ENCODE results near the gene MUC5B.

The MUC5B gene

DNA sequence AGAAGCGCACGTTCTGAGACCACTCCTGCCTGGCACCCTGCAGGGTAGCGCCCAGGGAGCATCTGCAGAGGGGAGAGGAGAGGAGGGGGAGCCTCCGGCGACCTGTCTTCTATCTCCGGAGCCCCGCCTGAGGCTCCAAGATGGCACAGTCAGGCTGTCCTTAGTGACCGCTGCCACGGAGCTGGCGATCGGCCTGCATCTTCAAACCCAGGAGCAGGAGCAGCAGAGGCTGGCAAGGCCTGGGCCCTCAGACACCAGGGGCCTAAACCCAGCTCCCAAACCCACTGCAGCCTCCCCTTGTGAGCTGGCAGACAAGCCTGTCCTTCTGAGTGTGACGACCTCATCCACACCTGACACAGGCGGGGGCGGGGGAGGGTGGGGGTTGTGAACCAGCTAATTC, 51.6 kb downstream of the MUC5B start:
- no peak overlapping the region for H3K4me3 ChIP-seq (ENCODE audit: low read depth, low read length)
- TF ChIP-seq, protein P1, sequence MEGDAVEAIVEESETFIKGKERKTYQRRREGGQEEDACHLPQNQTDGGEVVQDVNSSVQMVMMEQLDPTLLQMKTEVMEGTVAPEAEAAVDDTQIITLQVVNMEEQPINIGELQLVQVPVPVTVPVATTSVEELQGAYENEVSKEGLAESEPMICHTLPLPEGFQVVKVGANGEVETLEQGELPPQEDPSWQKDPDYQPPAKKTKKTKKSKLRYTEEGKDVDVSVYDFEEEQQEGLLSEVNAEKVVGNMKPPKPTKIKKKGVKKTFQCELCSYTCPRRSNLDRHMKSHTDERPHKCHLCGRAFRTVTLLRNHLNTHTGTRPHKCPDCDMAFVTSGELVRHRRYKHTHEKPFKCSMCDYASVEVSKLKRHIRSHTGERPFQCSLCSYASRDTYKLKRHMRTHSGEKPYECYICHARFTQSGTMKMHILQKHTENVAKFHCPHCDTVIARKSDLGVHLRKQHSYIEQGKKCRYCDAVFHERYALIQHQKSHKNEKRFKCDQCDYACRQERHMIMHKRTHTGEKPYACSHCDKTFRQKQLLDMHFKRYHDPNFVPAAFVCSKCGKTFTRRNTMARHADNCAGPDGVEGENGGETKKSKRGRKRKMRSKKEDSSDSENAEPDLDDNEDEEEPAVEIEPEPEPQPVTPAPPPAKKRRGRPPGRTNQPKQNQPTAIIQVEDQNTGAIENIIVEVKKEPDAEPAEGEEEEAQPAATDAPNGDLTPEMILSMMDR (IDR thresholded peaks at IDR 0.05; ENCODE audit: insufficient read depth, low read depth, low read length, missing control alignments): no peak
- no peak for DNase-seq (ENCODE audit: low read depth)

GRCh38 chr11:1275021-1275420, 52.2 kb downstream of the MUC5B start:
- no peak overlapping the region for H3K4me3 ChIP-seq (ENCODE audit: low read depth, low read length)
- no peak for DNase-seq (ENCODE audit: low read depth)
- TF ChIP-seq, protein P1 (IDR thresholded peaks at IDR 0.05; ENCODE audit: insufficient read depth, low read depth, low read length, missing control alignments): no peak

GRCh38 chr11:1276041-1276790, 53.4 kb downstream of the MUC5B start:
- DNase-seq (ENCODE audit: low read depth): no peak
- no peak overlapping the region for H3K4me3 ChIP-seq (ENCODE audit: low read depth, low read length)
- TF ChIP-seq, protein P1 (IDR thresholded peaks at IDR 0.05; ENCODE audit: insufficient read depth, low read depth, low read length, missing control alignments): no peak

GRCh38 chr11:1276866-1277615, 54.2 kb downstream of the MUC5B start:
- no peak overlapping the region for H3K4me3 ChIP-seq (ENCODE audit: low read depth, low read length)
- TF ChIP-seq, protein P1 (IDR thresholded peaks at IDR 0.05; ENCODE audit: insufficient read depth, low read depth, low read length, missing control alignments): no peak
- no peak for DNase-seq (ENCODE audit: low read depth)

DNA sequence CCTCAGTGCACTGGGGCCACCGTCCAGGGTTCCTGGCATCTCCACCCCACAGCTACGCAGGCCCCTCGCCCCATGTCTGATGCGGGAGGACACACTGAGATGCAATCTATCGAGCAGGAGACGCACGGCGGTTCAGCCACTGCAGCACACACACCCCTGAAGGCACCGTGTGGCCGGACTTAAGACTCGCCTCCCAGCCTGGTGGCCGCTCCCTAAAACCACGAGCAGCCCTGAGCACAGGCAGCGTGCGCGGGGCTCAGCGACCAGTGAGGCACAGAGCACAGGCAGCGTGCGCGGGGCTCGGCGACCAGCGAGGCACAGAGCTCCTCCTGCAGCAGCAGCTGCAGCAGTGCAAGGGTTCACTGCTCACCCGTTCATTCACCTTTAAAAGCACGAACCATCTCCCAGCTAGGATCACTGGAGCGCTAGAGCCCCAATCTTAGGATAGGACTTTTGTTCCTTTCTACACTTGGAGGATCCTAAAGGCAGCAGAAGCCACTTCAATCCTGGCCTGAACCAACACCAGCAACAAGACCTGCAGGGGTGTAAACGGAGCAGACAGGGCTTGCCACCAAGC, 55.2 kb downstream of the MUC5B start:
- no peak for DNase-seq (ENCODE audit: low read depth)
- no peak overlapping the region for H3K4me3 ChIP-seq (ENCODE audit: low read depth, low read length)
- TF ChIP-seq, protein P1 (IDR thresholded peaks at IDR 0.05; ENCODE audit: insufficient read depth, low read depth, low read length, missing control alignments): no peak

- no peak for DNase-seq (ENCODE audit: low read depth)
- TF ChIP-seq, protein P1 (IDR thresholded peaks at IDR 0.05; ENCODE audit: insufficient read depth, low read depth, low read length, missing control alignments): no peak
- no peak overlapping the region for H3K4me3 ChIP-seq (ENCODE audit: low read depth, low read length)
Measured at GRCh38 chr11:1278766-1279673, 56.2 kb downstream of the MUC5B start.

All from GM12865 (cell line).